GM21528 (cell line): ENCODE data around the gene ANKUB1.

ENCODE experiments used
- ATAC-seq: cut with Tn5 transposase; IDR thresholded peaks from one replicate; pipeline ENCODE4 v1.9.1; 2021; ENCODE audit warnings: mild to moderate bottlenecking, moderate library complexity; ENCODE audit not compliant: unreplicated experiment, low FRiP score

ANKUB1 gene

GRCh38 chr3:149713730-149714654 lies 78.4 kb downstream of the ANKUB1 start:
- no peak for ATAC-seq
